ENCODE data around the gene TMEM240.
"Not testable (repeated sequence)": the region's sequence is repeated elsewhere in the genome, so short reads cannot be mapped to it uniquely, and the experiment has no call there.

Gene TMEM240

DNA sequence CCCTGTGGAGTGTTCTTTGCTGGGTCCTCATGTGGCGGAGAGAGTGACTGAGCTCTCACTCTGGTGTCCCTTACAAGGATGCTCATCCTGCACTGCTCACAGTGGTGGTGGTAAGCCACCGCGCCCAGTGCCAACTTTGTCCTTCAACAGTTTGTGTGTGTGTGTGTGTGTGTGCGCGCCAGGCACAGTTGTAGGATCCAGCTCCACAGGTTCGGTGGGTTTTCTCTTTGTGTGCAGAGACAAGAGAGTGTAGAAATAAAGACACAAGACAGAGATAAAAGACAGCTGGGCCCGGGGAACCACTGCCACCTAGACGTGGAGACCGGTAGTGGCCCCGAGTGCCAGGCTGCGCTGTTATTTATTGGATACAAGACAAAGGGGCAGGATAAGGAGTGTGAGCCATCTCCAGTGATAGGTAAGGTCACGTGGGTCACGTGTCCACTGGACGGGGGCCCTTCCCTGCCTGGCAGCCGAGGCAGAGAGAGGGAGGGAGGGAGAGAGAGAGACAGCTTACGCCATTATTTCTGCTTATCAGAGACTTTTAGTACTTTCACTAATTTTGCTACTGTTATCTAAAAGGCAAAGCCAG lies 35.6 kb downstream of the TMEM240 start:
- POLR2A ChIA-PET; DNase-seq (ENCODE audit: low read depth, low spot score); H3K4me3 ChIP-seq (ENCODE audit: low read depth, low read length): not testable (repeated sequence)
- TF ChIP-seq CTCF (IDR thresholded peaks at IDR 0.05; ENCODE audit: insufficient read depth, low read length, missing control alignments): peak; percentile 51
- CTCF ChIA-PET: interaction anchor here (0.6 to 2.3 kb wide), 9 partner anchors 9 to 191 kb away, joined by 3 to 13 read pairs (median 3); partner anchors contain the start of genes ANKRD65, AURKAIP1 and CCNL2

- H3K4me3 ChIP-seq (ENCODE audit: low read depth, low read length); DNase-seq (ENCODE audit: low read depth, low spot score): not testable (repeated sequence)
- POLR2A ChIA-PET: interaction anchor here (1.5 kb wide), 1 partner anchor 16 kb away, joined by 4 read pairs; the partner anchor contains the start of gene ATAD3A
- CTCF ChIA-PET: interaction anchor here (1.4 kb wide), 1 partner anchor 9 kb away, joined by 3 read pairs; no protein-coding TSS in a partner anchor
Measured at GRCh38 chr1:1495461-1495975, 44.9 kb downstream of the TMEM240 start.

DNA sequence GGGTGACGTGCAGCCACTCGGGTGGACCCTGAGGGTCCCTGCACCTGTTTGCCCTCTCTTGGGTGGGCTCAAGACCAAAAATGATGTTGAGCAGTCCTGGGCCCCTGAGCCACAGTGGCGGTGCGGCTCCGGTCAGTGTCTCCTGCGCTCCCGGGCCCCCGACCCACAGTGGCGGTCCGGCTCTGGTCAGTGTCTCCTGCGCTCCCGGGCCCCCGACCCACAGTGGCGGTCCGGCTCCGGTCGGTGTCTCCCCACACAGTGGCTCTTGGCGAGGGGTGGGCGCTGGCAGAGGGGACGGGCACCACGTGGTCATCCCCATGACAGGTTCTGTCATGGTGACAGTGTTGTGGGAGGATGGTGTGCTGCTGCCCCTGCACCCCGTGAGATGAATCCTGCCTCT lies 46.1 kb downstream of the TMEM240 start:
- DNase-seq (ENCODE audit: low read depth, low spot score); H3K4me3 ChIP-seq (ENCODE audit: low read depth, low read length); POLR2A ChIA-PET; CTCF ChIA-PET: not testable (repeated sequence)

GRCh38 chr1:1491601-1492000 lies 48.8 kb downstream of the TMEM240 start:
- ChIA-PET CTCF (no interaction called here), POLR2A (no interaction called here)
- no peak for TF ChIP-seq CTCF (IDR thresholded peaks at IDR 0.05; ENCODE audit: insufficient read depth, low read length, missing control alignments)

DNA sequence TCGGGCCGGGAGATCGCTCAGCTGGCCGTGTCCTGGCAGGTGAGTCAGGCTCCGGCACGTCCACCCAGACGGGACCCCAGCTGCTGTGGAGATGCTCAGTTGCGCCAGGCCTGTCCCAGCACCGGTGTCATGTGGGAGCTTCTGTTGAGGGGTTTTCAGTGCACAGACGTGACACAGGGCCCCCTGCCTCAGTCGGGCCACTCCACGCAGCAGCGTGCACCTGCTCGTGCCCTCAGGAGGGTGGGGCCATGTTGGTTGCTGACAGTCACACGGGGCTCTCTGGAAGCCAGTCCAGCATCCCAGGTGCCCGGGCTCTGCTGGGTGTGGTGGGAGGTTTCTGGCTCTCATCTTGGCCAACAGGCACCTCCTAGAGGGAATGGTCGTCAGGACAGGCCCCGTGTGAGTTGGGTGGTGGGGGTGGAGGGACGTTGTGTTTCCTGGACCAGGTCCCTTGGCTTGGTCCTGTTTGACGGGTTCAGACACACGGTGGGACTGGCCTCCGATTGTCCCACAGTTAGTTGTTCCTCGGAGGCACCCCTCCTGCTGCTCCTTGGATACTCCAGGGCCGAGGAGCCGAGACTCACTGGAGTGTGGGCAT lies 49.7 kb downstream of the TMEM240 start:
- ChIA-PET POLR2A (no interaction called here), CTCF (no interaction called here)
- no peak for TF ChIP-seq CTCF (IDR thresholded peaks at IDR 0.05; ENCODE audit: insufficient read depth, low read length, missing control alignments)
- no peak overlapping the region for H3K4me3 ChIP-seq (ENCODE audit: low read depth, low read length)
- DNase-seq (ENCODE audit: low read depth, low spot score): no peak

More at GRCh38 chr1:1491601-1492000, 48.8 kb downstream of the TMEM240 start:
- H3K4me3 ChIP-seq (ENCODE audit: low read depth, low read length): no peak overlapping the region
- DNase-seq (ENCODE audit: low read depth, low spot score): no peak

GRCh38 chr1:1489861-1490260 lies 50.6 kb downstream of the TMEM240 start:
- CTCF ChIA-PET: no interaction called here
- TF ChIP-seq CTCF (IDR thresholded peaks at IDR 0.05; ENCODE audit: insufficient read depth, low read length, missing control alignments): no peak
- no peak overlapping the region for H3K4me3 ChIP-seq (ENCODE audit: low read depth, low read length)
- DNase-seq (ENCODE audit: low read depth, low spot score): no peak
- POLR2A ChIA-PET: no interaction called here

DNA sequence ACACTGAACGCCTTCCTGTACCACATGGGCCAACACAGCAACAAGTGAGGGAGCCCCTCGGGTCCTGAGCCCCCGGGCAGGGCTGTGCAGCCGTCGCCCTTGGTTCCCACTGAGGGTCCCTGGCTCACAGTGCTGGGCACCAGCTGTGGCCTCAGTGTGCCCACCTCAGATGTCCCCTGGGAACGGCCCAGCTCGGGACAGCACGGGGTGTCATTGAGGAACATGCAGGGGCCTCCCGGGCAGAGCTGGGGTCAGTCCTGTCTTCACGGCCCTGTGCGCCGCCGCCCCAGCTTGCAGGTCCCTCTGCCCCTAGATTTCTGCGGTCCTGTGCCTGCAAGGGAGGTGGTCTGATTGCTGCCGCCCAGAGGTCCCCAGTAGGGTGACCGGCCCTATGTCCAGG lies 51.2 kb downstream of the TMEM240 start:
- ChIA-PET POLR2A (no interaction called here), CTCF (no interaction called here)
- no peak overlapping the region for H3K4me3 ChIP-seq (ENCODE audit: low read depth, low read length)
- TF ChIP-seq CTCF (IDR thresholded peaks at IDR 0.05; ENCODE audit: insufficient read depth, low read length, missing control alignments): no peak
- no peak for DNase-seq (ENCODE audit: low read depth, low spot score)
